ENCODE measurements around the gene APCDD1L.

DNA sequence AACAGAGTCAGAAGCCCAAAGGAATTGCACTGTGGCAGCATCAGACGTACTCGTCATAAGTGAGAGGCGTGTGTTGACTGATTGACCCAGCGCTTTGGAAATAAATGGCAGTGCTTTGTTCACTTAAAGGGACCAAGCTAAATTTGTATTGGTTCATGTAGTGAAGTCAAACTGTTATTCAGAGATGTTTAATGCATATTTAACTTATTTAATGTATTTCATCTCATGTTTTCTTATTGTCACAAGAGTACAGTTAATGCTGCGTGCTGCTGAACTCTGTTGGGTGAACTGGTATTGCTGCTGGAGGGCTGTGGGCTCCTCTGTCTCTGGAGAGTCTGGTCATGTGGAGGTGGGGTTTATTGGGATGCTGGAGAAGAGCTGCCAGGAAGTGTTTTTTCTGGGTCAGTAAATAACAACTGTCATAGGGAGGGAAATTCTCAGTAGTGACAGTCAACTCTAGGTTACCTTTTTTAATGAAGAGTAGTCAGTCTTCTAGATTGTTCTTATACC, 70.4 kb downstream of the APCDD1L start:
- TF ChIP-seq, protein P1, sequence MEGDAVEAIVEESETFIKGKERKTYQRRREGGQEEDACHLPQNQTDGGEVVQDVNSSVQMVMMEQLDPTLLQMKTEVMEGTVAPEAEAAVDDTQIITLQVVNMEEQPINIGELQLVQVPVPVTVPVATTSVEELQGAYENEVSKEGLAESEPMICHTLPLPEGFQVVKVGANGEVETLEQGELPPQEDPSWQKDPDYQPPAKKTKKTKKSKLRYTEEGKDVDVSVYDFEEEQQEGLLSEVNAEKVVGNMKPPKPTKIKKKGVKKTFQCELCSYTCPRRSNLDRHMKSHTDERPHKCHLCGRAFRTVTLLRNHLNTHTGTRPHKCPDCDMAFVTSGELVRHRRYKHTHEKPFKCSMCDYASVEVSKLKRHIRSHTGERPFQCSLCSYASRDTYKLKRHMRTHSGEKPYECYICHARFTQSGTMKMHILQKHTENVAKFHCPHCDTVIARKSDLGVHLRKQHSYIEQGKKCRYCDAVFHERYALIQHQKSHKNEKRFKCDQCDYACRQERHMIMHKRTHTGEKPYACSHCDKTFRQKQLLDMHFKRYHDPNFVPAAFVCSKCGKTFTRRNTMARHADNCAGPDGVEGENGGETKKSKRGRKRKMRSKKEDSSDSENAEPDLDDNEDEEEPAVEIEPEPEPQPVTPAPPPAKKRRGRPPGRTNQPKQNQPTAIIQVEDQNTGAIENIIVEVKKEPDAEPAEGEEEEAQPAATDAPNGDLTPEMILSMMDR (IDR thresholded peaks at IDR 0.05; ENCODE audit: low read depth, low read length, missing input control), result no peak
- TF ChIP-seq TAF1 (conservative IDR thresholded peaks at IDR 0.05), result no peak
- TF ChIP-seq, protein P2, sequence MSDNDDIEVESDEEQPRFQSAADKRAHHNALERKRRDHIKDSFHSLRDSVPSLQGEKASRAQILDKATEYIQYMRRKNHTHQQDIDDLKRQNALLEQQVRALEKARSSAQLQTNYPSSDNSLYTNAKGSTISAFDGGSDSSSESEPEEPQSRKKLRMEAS (IDR thresholded peaks at IDR 0.05), result no peak
- no peak for TF ChIP-seq JUND (IDR thresholded peaks at IDR 0.05)
